Activated T-cell treated with anti-CD3 and anti-CD28 coated beads, Interleukin-2, amount 50 U/mL, for 48 hours (primary cell): ENCODE results near the gene CSNK2A1.

Experiments used
- DNase-seq, 2 experiments: peaks; one replicate each; pipeline ENCODE4 v3.0.0-alpha.2; 2020

The CSNK2A1 gene

DNA sequence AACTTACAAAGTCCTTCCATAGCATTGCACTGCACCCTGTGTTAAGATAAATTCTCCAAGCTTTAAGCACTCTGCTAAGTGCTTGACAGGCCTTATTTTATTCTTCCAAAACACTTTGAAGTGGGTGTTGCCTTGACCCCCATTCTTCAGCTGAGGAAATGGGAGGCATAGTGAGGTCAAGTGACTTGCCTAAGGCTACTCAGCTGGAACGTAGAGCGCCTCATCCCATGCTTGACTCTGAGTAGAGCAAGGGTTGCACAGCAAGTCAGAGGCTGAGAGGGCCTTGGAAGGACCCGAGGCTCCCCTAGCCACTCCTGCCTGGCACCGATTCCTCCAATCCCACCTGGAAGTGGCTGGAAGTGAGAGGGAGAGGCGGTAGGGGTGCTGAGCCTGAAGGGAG lies 19.6 kb upstream of the CSNK2A1 start:
- no peak for DNase-seq

DNA sequence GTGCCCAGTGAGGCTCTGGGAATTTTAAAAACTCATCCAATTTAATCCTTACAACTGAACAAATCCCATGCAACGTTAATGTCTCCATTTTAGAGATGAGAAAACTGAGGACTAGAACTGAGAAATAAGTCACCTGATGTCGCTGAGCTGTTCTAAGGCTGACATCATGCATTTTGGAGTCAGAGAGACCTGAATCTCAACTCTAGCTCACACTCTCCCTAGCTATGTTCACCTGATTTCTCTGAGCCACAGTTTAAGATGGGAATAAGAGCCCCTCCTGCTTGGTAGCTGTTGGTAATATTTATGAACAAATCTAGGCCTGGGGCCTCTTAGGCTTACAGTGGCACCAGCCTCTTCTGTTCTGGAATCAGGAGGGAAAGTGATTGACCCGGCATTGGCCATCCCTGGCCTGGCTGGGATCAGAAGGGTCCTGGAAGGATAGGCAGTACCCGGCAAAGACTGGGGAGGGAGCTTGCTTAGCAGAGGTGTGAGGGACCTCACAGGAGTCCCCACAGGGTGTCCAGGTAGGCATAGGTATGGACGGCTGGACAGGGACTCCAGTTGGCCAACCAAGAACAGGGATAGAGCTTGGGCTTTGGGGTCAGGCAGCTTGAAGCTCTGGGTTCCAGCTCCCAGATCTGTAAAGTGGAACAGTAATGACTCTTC lies 18.8 kb upstream of the CSNK2A1 start:
- no peak for DNase-seq

DNA sequence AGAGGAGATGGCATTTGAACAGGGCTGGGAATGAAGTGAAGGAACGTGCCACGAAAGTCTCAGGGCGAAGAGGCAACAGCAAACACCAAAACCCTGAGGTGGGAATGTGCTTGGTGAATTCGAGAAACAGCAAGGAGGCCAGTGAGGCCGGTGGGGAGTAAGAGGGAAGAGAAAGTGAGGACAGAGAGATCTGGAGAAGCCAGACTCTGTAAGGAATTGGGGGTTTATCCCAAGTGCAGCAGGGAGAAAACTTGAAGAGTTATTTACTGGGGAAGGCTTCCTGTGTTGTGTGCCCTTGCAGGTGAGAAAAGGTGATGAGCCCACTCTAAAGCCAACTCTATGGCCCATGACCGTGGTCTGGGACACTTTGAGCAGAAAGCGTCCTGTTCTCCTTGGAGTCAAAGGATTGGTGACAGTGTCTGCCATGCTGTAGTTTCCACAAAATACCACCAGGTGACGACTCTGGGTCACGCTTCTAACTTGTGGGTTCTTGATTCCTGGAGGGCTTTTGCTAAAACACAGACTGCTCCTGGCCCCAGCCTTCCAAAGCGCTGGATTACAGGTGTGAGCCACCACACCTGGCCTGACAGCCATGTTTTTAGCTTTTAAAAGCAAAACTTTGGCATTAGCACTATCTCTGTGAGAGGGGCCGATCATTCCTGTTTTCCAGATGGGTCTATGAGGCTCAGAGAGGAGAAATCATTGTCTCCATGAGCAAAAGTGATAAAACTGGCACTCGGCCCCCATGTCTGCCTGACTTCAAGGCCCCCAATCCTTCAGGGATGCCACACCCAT lies 18.0 kb upstream of the CSNK2A1 start:
- peak; percentile 71 to 72 for DNase-seq

DNA sequence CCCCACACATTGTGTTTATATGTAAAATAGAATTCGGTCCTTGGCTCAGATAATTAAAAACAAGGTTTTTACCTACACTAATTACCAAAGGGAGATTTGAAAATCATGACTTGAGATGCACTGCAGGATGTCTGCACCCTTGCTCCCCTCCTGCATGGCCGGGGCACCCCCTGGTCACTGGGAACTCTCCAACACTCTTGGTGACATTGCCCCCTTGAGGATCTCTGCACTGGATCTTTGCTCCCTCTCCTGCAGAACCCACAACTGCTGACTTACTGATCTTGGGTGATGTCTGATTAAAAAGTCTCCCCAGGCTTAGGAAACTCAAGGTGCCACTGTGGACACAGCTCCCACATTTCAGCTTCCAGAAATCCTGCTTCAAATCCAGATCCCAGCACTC lies 17.1 kb upstream of the CSNK2A1 start:
- DNase-seq: no peak

DNA sequence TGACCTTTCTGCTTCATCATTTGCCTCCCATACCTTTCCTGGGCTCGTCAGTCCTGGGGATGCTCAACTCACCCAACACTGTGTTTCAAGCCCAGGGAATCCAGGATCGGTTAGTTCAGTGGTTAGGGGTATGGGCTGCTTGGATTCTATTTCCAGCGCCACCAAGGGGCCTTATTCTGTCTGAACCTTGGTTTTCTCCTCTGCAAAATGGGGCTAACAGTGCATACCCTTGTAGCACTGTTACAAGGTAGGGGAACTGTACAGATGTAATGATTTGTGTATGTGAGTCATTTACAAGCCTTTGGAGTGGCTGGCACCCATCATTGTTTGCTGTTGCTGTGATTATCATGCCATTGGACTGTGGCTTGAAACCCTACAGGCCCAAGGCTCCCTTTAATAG lies 14.5 kb upstream of the CSNK2A1 start:
- DNase-seq: no peak

DNA sequence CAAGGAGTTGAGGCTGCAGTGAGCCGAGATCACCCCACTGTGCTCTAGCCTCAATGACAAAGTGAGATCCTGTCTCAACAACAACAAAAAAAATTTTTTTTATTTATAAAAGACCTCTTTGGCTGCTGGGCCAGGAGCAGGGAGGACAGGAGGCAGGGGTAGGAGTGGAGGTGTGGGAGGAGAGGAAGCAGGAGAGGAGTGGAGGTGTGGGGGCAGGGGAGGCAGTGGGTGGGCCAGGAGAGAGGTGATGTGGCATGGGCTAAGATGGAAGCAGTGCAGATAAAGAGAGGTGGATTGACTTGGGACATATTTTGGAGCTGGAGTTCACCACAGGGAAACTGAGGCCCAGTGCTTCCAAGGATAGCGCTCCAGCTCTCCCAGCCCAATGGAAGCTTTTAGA lies 13.4 kb upstream of the CSNK2A1 start:
- DNase-seq: no peak

DNA sequence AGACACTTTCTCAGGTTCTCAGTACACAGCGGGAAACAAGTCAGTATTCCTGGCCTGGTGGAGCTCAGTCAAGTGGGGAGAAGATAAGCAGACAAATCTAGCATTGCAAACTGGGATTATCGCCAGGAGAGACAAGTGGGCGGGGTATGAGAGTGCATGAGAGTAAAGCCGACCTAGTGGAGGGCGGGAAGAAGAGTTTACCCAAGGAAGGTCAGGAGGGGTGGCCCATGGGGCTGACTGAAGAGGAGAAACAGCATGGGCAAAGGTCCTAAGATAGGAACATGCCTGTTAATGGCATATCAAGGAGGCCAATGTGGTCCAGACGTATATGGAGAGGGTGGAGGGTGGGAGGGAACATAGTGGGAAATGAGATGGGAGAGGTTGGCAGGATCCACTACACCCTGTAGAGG lies 12.4 kb upstream of the CSNK2A1 start:
- DNase-seq: no peak

DNA sequence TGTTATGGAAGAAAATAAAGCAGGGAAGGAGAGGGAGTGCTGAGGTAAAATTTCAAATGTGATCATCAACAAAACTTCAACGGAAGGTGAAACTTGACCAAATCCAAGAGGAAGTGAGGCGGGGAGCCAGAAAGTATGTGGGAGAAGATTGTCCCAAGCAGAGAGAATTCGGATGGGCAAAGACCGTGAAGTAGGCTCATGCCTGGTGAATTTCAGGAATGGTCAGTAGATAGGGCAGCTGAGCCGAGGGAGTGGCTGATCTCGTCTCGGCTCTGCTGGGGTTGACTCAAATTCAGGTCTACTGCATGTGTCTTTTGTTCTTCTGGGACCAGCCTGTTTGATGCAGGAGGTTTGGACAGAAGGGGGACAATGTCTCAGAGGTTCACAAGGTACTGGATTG lies 7.0 kb upstream of the CSNK2A1 start:
- no peak for DNase-seq

DNA sequence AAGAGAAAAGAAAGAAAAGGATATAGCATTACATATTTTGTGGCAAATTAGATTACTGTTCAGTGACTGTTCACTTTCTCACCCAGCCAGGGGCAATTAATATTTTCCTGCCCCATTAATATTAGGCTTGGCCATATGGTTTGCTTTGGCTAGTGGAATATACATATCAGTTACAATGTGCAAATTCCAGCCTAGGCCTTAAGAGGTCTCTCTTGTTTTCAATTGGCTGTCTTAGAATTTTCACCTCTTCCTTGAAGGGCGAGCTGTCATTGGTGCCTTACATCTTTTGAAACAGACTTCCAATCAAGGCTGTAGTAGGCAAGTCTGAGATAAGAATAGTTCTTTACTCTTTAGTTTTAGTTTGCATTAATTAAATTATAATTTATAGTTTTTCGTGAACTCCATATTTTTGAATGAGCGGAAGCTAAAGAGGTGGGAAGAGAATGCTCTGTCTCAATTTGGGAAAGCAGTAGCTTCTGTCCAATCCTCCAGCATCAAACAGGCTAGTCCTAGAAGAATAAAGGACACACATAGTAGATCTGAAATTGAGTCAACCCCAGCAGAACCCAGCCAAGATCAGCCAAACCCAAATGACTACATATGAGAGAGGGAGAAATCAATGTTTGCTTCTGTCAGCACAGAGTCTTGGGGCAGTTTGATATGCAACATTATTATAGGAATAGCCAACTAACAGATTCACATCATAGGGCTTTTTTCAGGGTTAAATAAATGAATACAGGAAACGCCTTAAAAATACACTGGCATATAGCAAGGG lies 6.3 kb upstream of the CSNK2A1 start:
- no peak for DNase-seq

DNA sequence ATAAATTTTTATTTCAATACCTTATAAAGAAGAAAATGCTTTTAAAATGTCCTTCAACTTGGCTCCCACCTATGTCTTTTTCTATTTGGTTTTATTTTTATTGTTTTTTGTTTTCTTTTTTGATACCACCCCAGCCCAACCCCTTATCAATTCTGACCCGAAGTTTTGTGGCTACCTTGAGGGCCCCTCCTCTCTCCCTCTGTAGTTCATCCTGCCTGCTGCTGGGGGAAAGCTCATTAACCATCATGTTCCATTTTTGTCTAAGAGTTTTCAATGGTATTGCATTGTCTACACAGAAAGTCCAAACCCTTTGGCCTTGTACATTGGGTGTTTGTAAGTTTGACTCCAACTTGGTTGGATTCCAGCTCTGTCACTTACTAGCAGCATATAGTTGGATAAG lies 5.3 kb upstream of the CSNK2A1 start:
- DNase-seq: no peak

DNA sequence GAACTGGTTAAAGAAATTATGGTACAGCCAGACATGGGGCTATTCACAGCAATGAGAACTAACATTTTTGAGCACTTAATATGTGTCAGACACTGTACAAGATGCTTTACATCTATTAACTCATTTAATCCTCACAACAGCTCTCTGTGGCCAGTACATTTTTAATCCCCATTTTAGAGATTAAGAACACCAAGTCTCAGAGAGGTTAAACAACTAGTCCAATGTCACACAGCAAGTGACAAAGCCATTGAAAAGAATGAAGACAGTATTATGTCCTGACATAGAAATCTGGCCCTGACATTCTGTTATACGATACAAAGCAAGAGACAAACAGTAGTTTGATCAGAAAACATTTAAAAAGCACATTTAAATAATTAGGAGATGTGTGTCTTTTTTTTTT lies 3.8 kb upstream of the CSNK2A1 start:
- no peak for DNase-seq

DNA sequence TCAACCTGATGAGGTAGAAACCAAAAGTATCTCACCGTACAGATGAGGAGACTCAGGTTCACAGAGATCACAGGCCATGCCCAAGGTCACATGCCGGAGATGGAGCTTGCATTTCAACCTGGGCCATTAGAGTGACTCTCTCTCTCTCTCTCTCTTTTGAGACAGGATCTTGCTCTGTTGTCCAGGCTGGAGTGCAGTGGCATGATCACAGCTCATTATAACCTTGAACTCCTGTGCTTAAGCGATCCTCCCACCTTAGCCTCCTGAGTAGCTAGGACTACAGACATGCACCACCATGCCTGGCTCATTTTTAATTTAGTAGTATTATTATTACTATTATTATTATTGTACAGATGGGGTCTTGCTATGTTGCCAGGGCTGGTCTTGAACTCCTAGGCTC lies 2.8 kb upstream of the CSNK2A1 start:
- no peak for DNase-seq

DNA sequence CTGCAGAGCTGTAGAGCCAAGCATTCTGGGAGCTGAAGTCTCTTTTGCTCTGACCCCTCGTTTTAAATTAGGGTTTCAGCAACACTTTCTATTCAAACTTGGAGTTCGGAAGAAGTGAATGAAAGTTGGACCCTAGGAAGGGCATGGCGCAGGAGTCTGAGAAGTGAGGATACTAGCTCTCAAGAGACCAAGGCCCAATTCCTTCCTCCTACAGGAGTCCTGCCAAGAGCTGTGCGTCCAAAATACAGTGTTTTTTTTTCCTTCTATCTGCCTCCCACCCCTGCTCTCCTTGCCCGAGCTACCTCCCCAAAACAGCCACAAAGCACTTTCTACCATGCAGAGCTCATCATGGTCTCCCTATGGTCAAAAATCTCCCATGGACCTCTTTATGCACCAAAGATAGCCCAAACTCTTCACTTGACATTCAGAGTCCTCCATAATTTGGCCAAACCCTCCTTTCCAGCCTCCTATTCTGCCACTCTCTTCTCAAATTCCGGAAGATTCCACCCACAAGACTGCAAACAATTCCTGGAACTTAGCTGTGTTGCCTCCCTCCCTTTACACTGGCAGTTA lies 649 bp upstream of the CSNK2A1 start:
- DNase-seq: no peak

DNA sequence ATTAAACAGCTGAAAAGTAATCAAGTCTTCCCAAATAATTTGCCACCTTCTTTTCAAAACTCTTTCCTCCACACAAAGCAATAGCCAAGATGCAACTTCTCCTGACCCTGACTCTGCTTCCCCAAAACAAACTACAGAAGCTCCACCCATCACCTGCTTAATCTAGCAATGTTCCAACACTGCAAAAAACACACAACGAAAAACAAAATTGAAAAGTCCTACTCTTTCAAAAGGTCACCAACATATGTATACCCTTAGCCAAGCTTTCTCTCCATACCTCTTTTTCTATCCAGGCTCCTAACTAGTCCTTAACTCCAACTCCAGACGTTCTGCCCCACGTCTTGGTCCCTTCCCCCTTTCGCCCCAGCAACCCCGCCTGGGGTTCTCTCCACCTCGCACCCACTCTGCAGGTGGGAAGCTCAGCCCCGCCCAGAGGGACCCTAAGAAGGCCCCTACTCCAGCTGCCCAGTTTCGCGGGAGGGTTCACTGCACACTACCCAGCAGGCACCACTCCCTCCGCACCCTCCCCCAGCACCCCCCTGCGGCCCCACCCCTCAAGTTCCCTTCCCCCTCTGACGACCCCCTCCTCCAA lies 717 bp downstream of the CSNK2A1 start:
- no peak for DNase-seq

DNA sequence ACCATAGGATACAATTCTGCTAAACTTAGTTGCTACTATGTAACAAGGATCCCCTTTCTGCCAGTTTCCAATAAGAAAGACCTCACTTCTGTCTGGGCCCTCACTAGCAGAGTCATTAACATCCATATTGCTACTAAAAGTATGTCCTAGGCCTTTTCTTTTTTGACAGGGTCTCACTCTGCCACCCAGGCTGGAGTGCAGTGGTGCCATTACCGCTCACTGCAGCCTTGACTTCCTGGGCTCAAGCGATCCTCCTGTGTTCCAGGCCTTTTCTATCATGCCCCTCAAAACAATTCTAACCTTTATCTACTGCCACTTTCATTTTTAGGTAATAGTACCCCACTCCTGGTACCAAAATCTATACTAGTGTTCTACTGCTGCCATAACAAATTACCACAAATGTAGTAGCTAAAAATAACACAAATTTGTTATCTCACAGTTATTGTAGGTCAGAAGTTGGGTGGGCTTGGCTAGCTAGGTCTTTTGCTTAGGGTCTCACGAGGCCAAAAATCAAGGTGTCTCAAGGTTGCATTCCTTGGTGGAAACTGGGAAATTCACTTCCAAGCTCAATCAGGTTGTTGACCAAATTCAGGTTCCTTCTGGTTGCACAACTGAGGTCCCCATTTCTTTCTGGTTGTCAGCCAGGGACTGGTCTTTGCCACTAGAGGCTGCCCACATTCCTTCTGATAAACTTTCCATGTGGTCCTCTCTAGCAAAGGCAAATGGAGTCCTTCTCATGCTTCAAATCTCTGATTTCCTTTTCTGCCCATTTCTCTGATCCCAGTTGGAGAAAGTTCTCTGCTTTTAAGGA lies 3.0 kb downstream of the CSNK2A1 start:
- DNase-seq: no peak

DNA sequence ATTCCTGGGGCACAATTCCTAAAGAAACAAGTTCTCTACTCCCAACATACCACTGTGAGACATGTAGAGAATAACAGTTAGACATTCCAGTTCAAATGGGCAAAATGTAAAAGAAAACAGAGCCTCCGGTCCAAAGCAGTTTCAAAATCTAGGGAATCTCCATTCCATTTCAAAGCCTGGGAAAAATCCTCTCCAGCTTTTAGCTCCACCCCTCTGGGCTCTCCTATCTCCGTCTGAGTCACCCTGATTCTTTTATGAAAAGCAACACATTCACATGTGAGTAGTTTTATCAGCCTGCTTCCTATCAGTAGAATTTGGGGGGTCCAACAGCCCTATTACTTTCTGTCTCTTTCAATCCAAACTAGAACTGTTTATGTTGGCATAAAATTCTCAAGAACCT lies 3.7 kb downstream of the CSNK2A1 start:
- no peak for DNase-seq

DNA sequence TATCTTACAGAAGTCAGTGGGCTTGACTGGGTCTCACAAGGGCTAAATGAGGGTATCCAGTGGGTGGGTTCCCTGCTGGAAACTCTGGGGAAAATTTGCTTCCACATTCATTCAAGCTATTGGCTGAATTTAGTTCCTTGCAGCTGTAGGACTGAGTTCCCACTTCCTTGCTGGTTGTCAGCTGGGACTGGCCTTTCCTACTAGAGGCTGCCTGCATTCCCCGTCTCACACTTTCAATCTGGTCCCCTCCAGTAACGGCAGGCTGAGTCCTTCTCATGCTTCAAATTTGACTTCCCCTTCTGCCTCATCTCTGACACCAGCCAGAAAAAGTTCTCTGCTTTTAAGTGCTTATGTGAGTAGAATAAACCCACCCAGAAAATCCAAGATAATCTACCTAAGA lies 4.4 kb downstream of the CSNK2A1 start:
- DNase-seq: no peak

DNA sequence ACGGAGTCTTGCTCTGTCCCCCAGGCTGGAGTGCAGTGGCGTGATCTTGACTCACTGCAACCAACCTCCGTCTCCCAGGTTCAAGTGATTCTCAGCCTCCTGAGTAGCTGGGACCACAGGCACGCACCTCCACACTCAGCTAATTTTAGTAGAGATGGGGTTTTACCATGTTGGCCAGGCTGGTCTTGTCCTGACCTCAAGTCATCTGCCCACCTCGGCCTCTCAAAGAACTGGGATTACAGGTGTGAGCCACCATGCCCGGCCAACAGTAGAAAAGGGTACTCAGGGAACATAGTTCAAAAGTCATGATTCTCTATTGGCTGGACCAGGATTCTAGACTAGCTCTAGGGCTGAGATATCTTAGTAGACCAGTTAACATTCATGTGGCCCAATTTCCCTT lies 5.6 kb downstream of the CSNK2A1 start:
- no peak for DNase-seq

DNA sequence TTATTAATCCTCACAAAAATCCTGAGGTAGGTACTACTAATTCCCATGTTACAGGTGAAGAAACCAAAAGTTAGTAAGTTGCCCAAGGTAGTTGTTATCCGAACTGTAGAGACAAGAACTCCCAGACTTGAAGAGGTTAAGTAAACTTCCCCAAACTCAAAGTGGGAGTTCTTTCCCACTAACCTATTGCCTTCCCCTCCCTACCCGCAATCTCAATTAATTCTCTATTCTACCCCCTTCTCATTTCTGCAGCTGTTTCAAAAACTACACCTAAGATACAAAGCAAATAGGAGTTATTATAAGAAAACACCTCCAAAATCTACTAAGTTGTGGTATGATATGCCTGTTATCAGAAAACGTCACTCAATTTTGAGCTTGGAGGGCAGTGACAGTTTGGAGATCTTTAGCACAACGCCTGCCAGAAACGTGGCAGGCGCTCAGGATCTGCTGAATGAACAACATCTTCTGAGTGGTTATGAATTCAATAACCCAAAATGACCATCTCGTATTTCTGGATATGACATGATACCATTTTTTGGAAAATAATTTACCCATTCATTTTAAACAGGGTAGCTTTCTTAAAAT lies 7.1 kb downstream of the CSNK2A1 start:
- DNase-seq: no peak

DNA sequence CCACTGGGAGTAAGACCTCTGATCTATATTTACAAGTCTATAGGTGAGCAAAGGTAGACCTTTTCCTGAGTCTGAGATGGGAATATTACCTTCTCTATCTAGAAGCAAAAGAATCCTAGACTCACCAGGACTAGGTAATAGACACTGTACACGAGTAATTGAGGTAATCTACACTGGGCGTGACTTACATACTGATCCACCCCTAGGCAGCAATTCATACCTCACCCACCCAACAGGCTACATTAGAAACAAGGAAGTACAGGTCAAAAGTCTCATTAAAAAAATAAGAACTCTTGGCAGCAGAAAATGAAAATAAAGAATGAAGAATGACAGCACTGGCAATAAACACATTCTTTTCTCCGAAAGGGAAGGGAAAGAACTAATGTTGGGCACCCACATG lies 7.6 kb downstream of the CSNK2A1 start:
- DNase-seq: no peak

DNA sequence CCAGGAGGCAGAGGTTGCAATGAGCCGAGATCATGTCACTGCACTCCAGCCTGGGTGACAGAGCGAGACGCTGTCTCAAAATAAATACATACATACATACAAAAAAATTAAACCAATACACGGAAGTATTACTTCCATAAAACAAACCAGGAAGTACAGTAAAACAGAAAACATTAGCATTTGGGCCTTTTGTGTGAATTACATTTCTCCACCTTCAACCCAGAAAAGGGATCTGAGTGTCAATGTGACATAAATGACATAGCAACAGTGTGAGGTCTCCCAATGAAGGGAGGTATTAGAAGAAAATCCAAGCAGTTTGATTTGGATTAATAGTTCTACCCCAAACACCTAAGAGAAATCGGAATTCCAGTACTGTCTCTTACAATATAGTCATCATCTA lies 10.1 kb downstream of the CSNK2A1 start:
- no peak for DNase-seq

DNA sequence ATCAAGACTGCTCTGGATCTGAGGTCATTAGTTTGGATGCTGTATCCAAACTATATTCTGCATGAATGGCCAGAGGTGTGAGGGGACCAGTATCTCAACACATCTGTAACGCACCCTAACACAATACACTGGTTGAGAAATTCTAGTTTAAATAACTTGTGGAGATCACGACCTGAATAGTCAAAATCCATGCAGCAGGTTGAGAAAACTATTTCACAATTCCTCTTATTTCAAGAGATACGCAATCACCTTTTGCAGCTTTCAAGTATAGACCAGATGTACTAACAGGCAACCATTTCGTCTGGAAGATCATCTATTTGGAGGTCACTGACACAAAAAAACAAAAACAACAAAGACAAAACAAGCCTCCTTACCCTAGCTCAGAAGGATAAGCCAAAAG lies 11.1 kb downstream of the CSNK2A1 start:
- DNase-seq: no peak
